NCI-H510A (cell line): ENCODE data around the gene CEACAM18.

Experiments
- DNase-seq: peaks from one replicate; lab custom pipeline; 2025; lab: John Stamatoyannopoulos, UW

CEACAM18 gene

DNA sequence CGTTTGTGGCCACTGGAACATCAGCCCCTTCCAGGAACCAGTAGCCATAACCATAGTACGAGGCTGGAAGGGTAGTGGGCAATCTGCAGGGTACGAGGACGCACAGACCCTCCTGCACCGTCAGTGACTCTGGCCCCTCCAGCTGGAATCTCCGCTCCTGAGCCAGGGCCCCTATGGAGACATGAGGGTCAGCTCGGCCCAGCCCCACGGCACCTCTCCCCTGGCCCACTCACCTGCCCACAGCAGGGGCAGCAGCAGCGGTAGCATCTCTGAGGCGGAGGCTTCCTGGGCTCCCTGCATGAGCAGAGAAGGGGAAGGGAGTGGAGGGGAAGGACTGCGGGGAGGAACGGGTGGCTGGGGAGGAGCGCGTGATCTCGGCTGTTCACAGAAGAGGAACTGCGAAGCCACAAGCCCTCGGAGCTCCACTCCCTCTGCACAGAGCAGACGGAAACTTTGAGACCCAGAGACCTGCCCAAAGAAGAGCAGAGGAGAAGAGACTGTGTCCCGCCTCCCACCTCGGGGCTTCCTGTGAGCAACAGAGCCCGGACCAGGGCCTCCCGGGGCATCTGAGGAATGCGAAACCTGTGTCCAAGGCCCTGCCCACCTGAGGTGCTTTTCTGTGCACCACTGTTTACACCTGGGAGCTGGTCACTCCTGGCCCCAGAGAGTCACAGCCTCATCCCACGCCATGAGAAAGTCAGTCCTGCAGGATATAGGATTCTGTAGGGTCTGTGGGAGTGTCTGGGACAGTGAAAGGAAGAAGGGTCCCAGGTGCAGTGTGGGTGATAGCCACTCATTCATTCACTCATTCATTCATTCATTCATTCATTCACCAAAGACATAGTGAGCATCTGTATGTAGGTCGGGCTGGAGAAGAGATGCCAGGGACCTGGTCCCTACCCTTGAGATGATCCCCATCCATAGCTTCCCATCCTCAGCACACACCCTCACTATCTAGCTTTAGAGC lies 53.3 kb downstream of the CEACAM18 start, which contains the start of gene SIGLEC6:
SIGLEC6 (minus strand) TSS at position 322 of the 967 bp plus-strand sequence; CDS start at position 300, 22 bp downstream.
- no peak for DNase-seq

DNA sequence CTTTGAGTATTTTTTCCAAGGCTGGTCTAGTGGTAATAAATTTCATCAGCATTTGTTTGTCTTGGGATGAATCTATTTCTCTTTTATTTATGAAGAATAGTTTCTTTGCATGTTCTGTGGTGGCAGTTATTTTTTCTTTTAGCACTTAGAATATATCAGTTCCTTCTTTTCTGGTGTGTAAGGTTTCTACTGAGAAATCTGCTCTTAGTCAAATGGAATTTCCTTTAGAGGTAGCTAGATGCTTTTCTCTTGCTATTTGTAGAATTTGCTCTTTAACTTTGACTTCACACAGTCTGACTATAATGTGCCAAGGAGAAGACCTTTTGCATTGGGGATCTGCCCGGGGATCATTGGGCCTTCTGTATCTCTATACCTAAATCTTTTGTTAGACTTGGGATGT lies 57.2 kb downstream of the CEACAM18 start:
- no peak for DNase-seq

DNA sequence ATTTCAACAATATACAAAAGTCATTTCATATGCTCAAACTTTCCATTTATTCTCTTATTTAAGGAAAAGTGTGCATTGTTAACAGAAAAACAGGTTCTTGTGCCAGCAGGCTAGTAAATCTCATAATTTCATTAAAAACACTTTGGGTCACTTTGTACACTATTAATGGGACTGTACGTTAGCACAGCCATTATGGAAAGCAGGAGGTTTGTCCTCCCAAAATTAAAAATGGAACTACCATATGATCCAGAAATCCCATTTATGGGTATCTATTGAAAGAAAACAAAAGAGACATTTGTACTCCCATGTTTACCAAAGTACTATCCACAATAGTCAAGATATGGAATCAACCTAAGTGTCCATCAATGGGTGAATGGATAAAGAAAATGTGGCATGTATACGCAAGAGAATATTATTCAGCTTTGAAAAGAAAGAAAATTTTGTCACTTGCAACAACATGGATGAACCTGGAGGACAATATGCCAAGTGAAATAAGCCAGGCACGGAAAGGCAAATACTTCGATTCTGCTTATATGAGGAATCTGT lies 61.6 kb downstream of the CEACAM18 start:
- DNase-seq, result no peak
